ENCODE data around the gene ZCCHC10.

DNA sequence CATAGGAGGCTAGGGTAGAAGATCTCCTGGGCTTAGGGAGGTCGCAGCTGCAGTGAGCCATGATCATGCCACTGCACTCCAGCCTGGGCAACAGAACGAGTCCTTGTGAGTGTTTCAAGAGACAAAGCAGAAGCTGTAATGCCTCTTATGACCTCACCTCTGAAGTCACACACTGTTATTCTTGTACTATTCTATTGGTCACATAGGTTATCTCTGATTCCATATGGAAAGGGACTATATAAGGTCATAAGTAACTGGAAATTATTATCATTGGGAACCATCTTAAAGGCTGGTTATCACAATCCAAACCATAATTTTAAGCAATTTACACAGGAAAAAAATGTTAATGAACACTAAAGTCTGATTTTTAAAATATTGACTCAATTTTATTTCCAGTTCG, 45.1 kb downstream of the ZCCHC10 start:
- no peak for TF ChIP-seq CTCF (IDR thresholded peaks at IDR 0.05; ENCODE audit: low read length)
- TF ChIP-seq EZH2 (IDR thresholded peaks at IDR 0.05; ENCODE audit: borderline replicate concordance, low read length) = no peak

All from OCI-LY1 (cell line).